ENCODE data around the gene SMPD3. TPM values are rescaled to one million over a fixed set of nuclear protein-coding genes. Genes with fewer than 3 reads are reported as not detected.

SMPD3 gene
- total and polyA plus RNA-seq, 2 of the 8 experiments (the other 6 are each of a cell fraction or from before 2014, with no cell fraction given), result 0.39 to 1.3 TPM

DNA sequence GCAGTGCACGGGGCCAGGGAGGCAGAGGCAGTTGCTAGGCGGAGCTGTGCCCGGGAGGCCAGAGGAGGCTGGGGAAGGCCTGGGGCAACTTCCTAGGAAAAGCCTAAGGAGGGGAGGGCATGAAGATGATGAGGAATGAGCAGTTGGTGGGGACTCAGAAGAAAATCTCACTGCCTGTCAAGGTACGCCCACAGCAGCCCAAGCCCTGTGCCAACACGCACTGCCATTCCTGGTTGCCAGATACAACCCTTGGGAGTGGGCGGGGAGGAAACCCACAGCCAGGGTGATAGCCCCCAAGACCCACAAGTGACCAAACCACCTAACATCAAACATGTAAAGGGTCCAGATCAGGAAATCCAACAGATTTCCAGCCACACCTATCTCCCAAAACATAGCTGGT lies 36.2 kb downstream of the SMPD3 start:
- no peak overlapping the region for H2BK15ac ChIP-seq (ENCODE audit: low read length)
- H3K4me3 ChIP-seq (ENCODE audit: extremely low read depth in 1 of 4, insufficient read depth in 2 of 4, low read depth in 3 of 4, low read length in 4 of 4), result no peak overlapping the region
- CTCF ChIA-PET (ENCODE audit: partially characterized antibody), result interaction anchor here (0.9 to 1.8 kb wide), 9 partner anchors 14 to 48 kb away, joined by 3 to 8 read pairs (median 3); no protein-coding TSS in a partner anchor
- no peak overlapping the region for H4K8ac ChIP-seq (ENCODE audit: extremely low read depth, insufficient read depth, low read length)
- no peak overlapping the region for H2AFZ ChIP-seq (ENCODE audit: low read length)
- no peak overlapping the region for H2BK12ac ChIP-seq (ENCODE audit: low read depth, low read length)
- H3K79me1 ChIP-seq (ENCODE audit: low read depth, low read length), result no peaks in the 10 kb centered on the region
- no peaks in the 10 kb centered on the region for H3K9me3 ChIP-seq (ENCODE audit: insufficient read depth in 2 of 2, low read depth in 1 of 2, low read length in 1 of 2)
- H3K36me3 ChIP-seq (ENCODE audit: control insufficient read depth in 2 of 4, insufficient read depth in 4 of 4, low read length in 3 of 4), result no peaks in the 10 kb centered on the region
- no peak overlapping the region for H2AK5ac ChIP-seq (ENCODE audit: low read depth, low read length)
- FAIRE-seq (no peak), DNase-seq (ENCODE audit: low read depth in 1 of 2, low spot score in 2 of 2) (no peak)
- H3K14ac ChIP-seq (ENCODE audit: insufficient read length), result no peak overlapping the region
- H3K9ac ChIP-seq (replicated peaks in 1 of 4; ENCODE audit: extremely low read depth in 1 of 4, low read depth in 3 of 4, low read length in 3 of 4), result no peak overlapping the region
- no peak overlapping the region for H3K27ac ChIP-seq (ENCODE audit: low read depth, low read length)
- H3K18ac ChIP-seq (ENCODE audit: extremely low read depth, low read length), result no peak overlapping the region
- no peak overlapping the region for H2BK120ac ChIP-seq (replicated peaks; ENCODE audit: low read depth, low read length)
- H4K20me1 ChIP-seq (replicated peaks in 1 of 2; ENCODE audit: control insufficient read depth in 1 of 2, insufficient read depth in 2 of 2, low read length in 2 of 2), result no peaks in the 10 kb centered on the region
- H4K5ac ChIP-seq (ENCODE audit: insufficient read length, low read depth, low read length), result no peak overlapping the region
- no peak overlapping the region for H2BK5ac ChIP-seq (ENCODE audit: low read depth, low read length)
- H3K79me2 ChIP-seq (ENCODE audit: control insufficient read depth in 1 of 2, insufficient read depth in 2 of 2, low read length in 2 of 2), result no peaks in the 10 kb centered on the region
- WGBS, 2 experiments (ENCODE audit: extremely low coverage in 1 of 2, insufficient coverage in 1 of 2, insufficient read length in 1 of 2, insufficient replicate concordance in 2 of 2, low coverage in 1 of 2, low lambda C conversion rate in 2 of 2, missing lambda C conversion rate in 1 of 2), result 90% methylated on average over 6 of the region's 6 CpGs; no CpG with 5 or more reads in 1 of the 2 experiments
- H3K4me1 ChIP-seq (replicated peaks in 1 of 4; ENCODE audit: control insufficient read depth in 3 of 4, insufficient read depth in 4 of 4, low read length in 3 of 4), result peaks cover 0 to 8% (median 5%) of the 10 kb centered on the region in 4 experiments; a peak in 4 of 7 replicates
- no peak for TF ChIP-seq SUZ12 (IDR thresholded peaks at IDR 0.05; ENCODE audit: low read length)
- TF ChIP-seq ZNF274 (IDR thresholded peaks at IDR 0.05; ENCODE audit: borderline replicate concordance, extremely low read depth, low read length), result no peak
- TF ChIP-seq, protein P1, sequence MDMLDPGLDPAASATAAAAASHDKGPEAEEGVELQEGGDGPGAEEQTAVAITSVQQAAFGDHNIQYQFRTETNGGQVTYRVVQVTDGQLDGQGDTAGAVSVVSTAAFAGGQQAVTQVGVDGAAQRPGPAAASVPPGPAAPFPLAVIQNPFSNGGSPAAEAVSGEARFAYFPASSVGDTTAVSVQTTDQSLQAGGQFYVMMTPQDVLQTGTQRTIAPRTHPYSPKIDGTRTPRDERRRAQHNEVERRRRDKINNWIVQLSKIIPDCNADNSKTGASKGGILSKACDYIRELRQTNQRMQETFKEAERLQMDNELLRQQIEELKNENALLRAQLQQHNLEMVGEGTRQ (IDR thresholded peaks at IDR 0.05; ENCODE audit: low read length), result no peak
- TF ChIP-seq BACH1 (IDR thresholded peaks at IDR 0.05; ENCODE audit: low read length), result no peak
- TF ChIP-seq TEAD4 (IDR thresholded peaks at IDR 0.05; ENCODE audit: low read depth, low read length), result no peak
- no peak for TF ChIP-seq CTBP2 (IDR thresholded peaks at IDR 0.05; ENCODE audit: borderline replicate concordance, insufficient read depth, insufficient read length, low read length)
- no peak for TF ChIP-seq SRF (IDR thresholded peaks at IDR 0.05; ENCODE audit: low read depth, low read length)
- TF ChIP-seq BCL11A (IDR thresholded peaks at IDR 0.05; ENCODE audit: low read depth in 2 of 2, low read length in 2 of 2), result no peak
- TF ChIP-seq NRF1 (IDR thresholded peaks at IDR 0.05; ENCODE audit: low read depth, low read length), result no peak
- no peak for TF ChIP-seq PHF8 (conservative IDR thresholded peaks at IDR 0.05; ENCODE audit: low read depth, low read length)
- TF ChIP-seq KDM1A (IDR thresholded peaks at IDR 0.05; ENCODE audit: borderline replicate concordance, low read length), result no peak
- no peak overlapping the region for H4K91ac ChIP-seq (replicated peaks; ENCODE audit: insufficient read length, low read length)
- no peak overlapping the region for H3K4me2 ChIP-seq (ENCODE audit: insufficient read depth in 1 of 2, low read depth in 2 of 2, low read length in 2 of 2)
- no peaks in the 10 kb centered on the region for H3K23me2 ChIP-seq (ENCODE audit: low read depth, low read length)
- no peak overlapping the region for H3K4ac ChIP-seq (replicated peaks; ENCODE audit: insufficient read length, low read depth, low read length)
- no peak overlapping the region for H3K23ac ChIP-seq (ENCODE audit: insufficient read length)
- POLR2A ChIA-PET (ENCODE audit: partially characterized antibody), result interaction anchor here (1.2 kb wide), 1 partner anchor 9 kb away, joined by 3 read pairs; no protein-coding TSS in a partner anchor
- H3K27me3 ChIP-seq (replicated peaks in 1 of 4; ENCODE audit: control insufficient read depth in 3 of 4, extremely low read depth in 1 of 4, insufficient read depth in 3 of 4, low read length in 3 of 4), result no peaks in the 10 kb centered on the region
- H3K56ac ChIP-seq (replicated peaks; ENCODE audit: insufficient read length, low read depth, low read length), result no peak overlapping the region
- H2BK20ac ChIP-seq (ENCODE audit: low read length), result no peak overlapping the region
